Femur (tissue), 1 donor: Measurements from ENCODE around the gene WDR37.

Source experiments
- DNase-seq: peaks from one replicate; pipeline ENCODE4 v3.0.0-alpha.2; 2017

WDR37 gene

GRCh38 chr10:1172256-1172984 lies 116.2 kb downstream of the WDR37 start:
- DNase-seq: no peak

- DNase-seq: no peak
Observed at GRCh38 chr10:1173091-1173490, 116.9 kb downstream of the WDR37 start.

GRCh38 chr10:1174022-1174421 lies 117.8 kb downstream of the WDR37 start:
- no peak for DNase-seq

- no peak for DNase-seq
Observed at GRCh38 chr10:1175956-1176565, 119.9 kb downstream of the WDR37 start.

- DNase-seq: no peak
Observed at GRCh38 chr10:1177936-1178335, 121.8 kb downstream of the WDR37 start.

GRCh38 chr10:1178506-1178905 lies 122.3 kb downstream of the WDR37 start:
- DNase-seq: no peak

GRCh38 chr10:1179346-1180070 lies 123.3 kb downstream of the WDR37 start:
- no peak for DNase-seq

- DNase-seq: no peak
Observed at GRCh38 chr10:1180071-1180730, 124.0 kb downstream of the WDR37 start.

GRCh38 chr10:1180836-1181235 lies 124.7 kb downstream of the WDR37 start:
- DNase-seq: no peak
